Right cardiac atrium (tissue), 5 donors: ENCODE results near the gene XRCC6. TPM values are rescaled to one million over a fixed set of nuclear protein-coding genes. Genes with fewer than 3 reads are reported as not detected.

Experiments used
- ATAC-seq, 2 donors: fragments of 200-7000 bp; cut with Tn5 transposase; one replicate each; pipeline versions ENCODE4 v1.8.0 to v1.9.1; 2020; ENCODE audit warnings: moderate library complexity in 2 of 2, mild to moderate bottlenecking in 1 of 2
- DNase-seq, 3 donors: peaks; one replicate each; pipeline ENCODE4 v3.0.0-alpha.2; 2020
- H3K27ac ChIP-seq: one replicate; pipeline ENCODE4 v1.5.1; 2013; ENCODE audit warnings: mild to moderate bottlenecking, low read length, control low read depth, moderate library complexity
- H3K27me3 ChIP-seq: one replicate; pipeline ENCODE4 v1.6.1; 2013; ENCODE audit not compliant: control insufficient read depth, insufficient read depth
- H3K4me1 ChIP-seq: one replicate; pipeline ENCODE4 v1.6.1; 2013; ENCODE audit warnings: low read length; ENCODE audit not compliant: control insufficient read depth, insufficient read depth
- H3K4me3 ChIP-seq: one replicate; pipeline ENCODE4 v1.5.1; 2013; ENCODE audit warnings: low read length, control low read depth
- H3K9me3 ChIP-seq: one replicate; pipeline ENCODE4 v1.6.1; 2013; ENCODE audit warnings: low read length; ENCODE audit not compliant: control insufficient read depth
- WGBS: extraction: QIAGEN DNeasy Blood & Tissue Kit; methylation state at CpG from one replicate; pipeline ENCODE4 v1.1.7; 2013; 5-methylcytosine and 5-hydroxymethylcytosine counted together
- intact Hi-C, 4 donors: fragments of 100-400 bp; cut with DNase I; formaldehyde crosslinking; loops; one replicate each; pipeline versions ENCODE4 v1.11.0 to v1.14.0; 2022 to 2023
- polyA plus RNA-seq: library from polyadenylated mRNA; stranded (reverse); fragments of 200-250 nt; gene quantifications from one replicate; pipeline ENCODE4 v1.2.3, GENCODE V29; 2013
- total RNA-seq, 4 donors: library from RNA; stranded (reverse); fragmentation: NEBNext Ultra II Directional; extraction: Animal tissue kit (Norgen Biotek cat#: 25700); gene quantifications; one replicate each; pipeline ENCODE4 v1.2.1, GENCODE V29; 2021
- donor health status: healthy with polysubstance abuse.
- donor health status: DM: no; HTN: yes; CAD: no.
- donor health status: DM: no; HTN: no; CAD: no.
- donor health status: DM: no; HTN: yes; CAD: no; lungs with severe emphysema.
- donor health status: DM: yes; HTN: yes; CAD: no.

Gene XRCC6
- total and polyA plus RNA-seq, 5 donors = 144 to 183 (median 172) TPM

- 90% methylated on average over 10 of the region's 10 CpGs for WGBS
- intact Hi-C loops = no loop called here
Measured at GRCh38 chr22:41709341-41709740, 88.2 kb downstream of the XRCC6 start.

GRCh38 chr22:41713004-41713403 is 91.9 kb downstream of the XRCC6 start:
- 95% methylated on average over 9 of the region's 9 CpGs for WGBS
- no peak for ATAC-seq
- intact Hi-C loops = no loop called here

More at GRCh38 chr22:41709341-41709740, 88.2 kb downstream of the XRCC6 start:
- no peaks in the 10 kb centered on the region for H3K4me1 ChIP-seq
- H3K27me3 ChIP-seq = no peaks in the 10 kb centered on the region
- ATAC-seq = no peak
- no peaks in the 10 kb centered on the region for H3K9me3 ChIP-seq
- no peak for DNase-seq
- H3K27ac ChIP-seq = no peak overlapping the region
- no peak overlapping the region for H3K4me3 ChIP-seq

More at GRCh38 chr22:41713004-41713403, 91.9 kb downstream of the XRCC6 start:
- Histone ChIP-seq H3K9me3 (no peaks in the 10 kb centered on the region), H3K4me1 (no peaks in the 10 kb centered on the region), H3K27me3 (no peaks in the 10 kb centered on the region), H3K27ac (no peak overlapping the region), H3K4me3 (no peak overlapping the region)
- no peak for DNase-seq

Other genes starting within 250 kb of the XRCC6 start
- 10 to 100 TPM; 12.4 to 27.5 (median 22.6) TPM for gene TEF, start 239.4 kb upstream of the XRCC6 start, total RNA-seq
- 22.1 TPM for gene TEF, start 239.4 kb upstream of the XRCC6 start, polyA plus RNA-seq
- gene TOB2, start 174.5 kb upstream of the XRCC6 start, total RNA-seq = 10 to 100 TPM; 52.3 to 72.7 (median 69.4) TPM
- gene TOB2, start 174.5 kb upstream of the XRCC6 start, polyA plus RNA-seq = 39.4 TPM
- gene PHF5A, start 152.6 kb upstream of the XRCC6 start, total RNA-seq = 10 to 100 TPM; 22.4 to 26.0 (median 25.0) TPM
- gene PHF5A, start 152.6 kb upstream of the XRCC6 start, polyA plus RNA-seq = 34.6 TPM
- gene ACO2, start 152.2 kb upstream of the XRCC6 start, total RNA-seq = 100 to 1,000 TPM; 532 to 611 (median 544) TPM
- gene ACO2, start 152.2 kb upstream of the XRCC6 start, polyA plus RNA-seq = 471 TPM
- gene POLR3H, start 76.8 kb upstream of the XRCC6 start, total RNA-seq = 10 to 100 TPM; 21.0 to 26.7 (median 25.3) TPM
- 24.6 TPM for gene POLR3H, start 76.8 kb upstream of the XRCC6 start, polyA plus RNA-seq
- gene CSDC2, start 60.3 kb upstream of the XRCC6 start, total RNA-seq = 100 to 1,000 TPM; 274 to 342 (median 287) TPM
- gene CSDC2, start 60.3 kb upstream of the XRCC6 start, polyA plus RNA-seq = 309 TPM
- gene PMM1, start 31.5 kb upstream of the XRCC6 start, total RNA-seq = 10 to 100 TPM; 12.6 to 21.4 (median 18.3) TPM
- gene PMM1, start 31.5 kb upstream of the XRCC6 start, polyA plus RNA-seq = 19.1 TPM
- 10 to 100 TPM; 56.5 to 90.7 (median 74.8) TPM for gene DESI1, start 252 bp upstream of the XRCC6 start, total RNA-seq
- gene DESI1, start 252 bp upstream of the XRCC6 start, polyA plus RNA-seq = 86.4 TPM
- gene SNU13, start 67.6 kb downstream of the XRCC6 start, total RNA-seq = 100 to 1,000 TPM; 195 to 233 (median 216) TPM
- gene SNU13, start 67.6 kb downstream of the XRCC6 start, polyA plus RNA-seq = 246 TPM
- gene MEI1, start 78.2 kb downstream of the XRCC6 start, total RNA-seq = 1 to 10 TPM in 2 of 4 donors, under 1 TPM in 2; 0.64 to 1.3 (median 1.1) TPM
- 0.34 TPM for gene MEI1, start 78.2 kb downstream of the XRCC6 start, polyA plus RNA-seq
- gene CCDC134, start 179.4 kb downstream of the XRCC6 start, total RNA-seq = 1 to 10 TPM; 4.1 to 6.6 (median 5.1) TPM
- gene CCDC134, start 179.4 kb downstream of the XRCC6 start, polyA plus RNA-seq = 2.2 TPM
- 100 to 1,000 TPM in 2 of 4 donors, 10 to 100 TPM in 2; 77.8 to 119 (median 106) TPM for gene SREBF2, start 211.8 kb downstream of the XRCC6 start, total RNA-seq
- 71.2 TPM for gene SREBF2, start 211.8 kb downstream of the XRCC6 start, polyA plus RNA-seq